GM13977 (cell line): ENCODE measurements around the gene LSAMP.
A peak's percentile ranks its signal among the peaks of the same experiment; 100 is the strongest.

ENCODE experiments used
- DNase-seq: peaks from one replicate; pipeline ENCODE4 v3.0.0; 2012; ENCODE audit warnings: low spot score
- in situ Hi-C: fragments of 300-500 bp; cut with MboI; formaldehyde crosslinking; loops from one replicate; pipeline ENCODE4 v1.12.0; 2022; ENCODE audit warnings: low sequenced_read_pairs, low pct_unique_long_range_greater_than_20kb, mixed read lengths, inconsistent platforms; ENCODE audit not compliant: unreplicated experiment
- TF ChIP-seq, protein P1 (sequence below): IDR thresholded peaks from 2 replicates; pipeline ENCODE4 v1.5.1; 2012; ENCODE audit warnings: mild to moderate bottlenecking, control low read depth; ENCODE audit not compliant: insufficient read depth; ENCODE audit errors: extremely low read depth, missing control alignments

LSAMP gene

DNA sequence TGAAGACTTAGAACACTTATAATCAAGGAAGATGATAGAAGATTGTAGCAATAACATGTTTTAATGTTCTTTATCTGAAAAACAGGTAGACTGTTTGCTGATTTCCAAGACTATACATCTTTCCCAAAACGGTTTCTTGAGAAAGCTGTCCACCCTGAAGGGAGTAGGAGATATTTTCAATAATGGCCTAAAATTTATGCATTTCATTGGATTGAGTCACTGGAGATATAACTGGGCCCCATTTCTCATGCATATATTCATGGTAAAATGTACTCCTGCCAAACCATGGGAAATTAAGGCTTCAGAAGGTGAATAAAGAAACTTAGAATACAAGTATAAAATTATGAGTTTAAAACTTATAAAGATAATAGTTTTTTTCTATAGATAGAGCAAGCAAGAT is 143.9 kb downstream of the LSAMP start:
- TF ChIP-seq, protein P1, sequence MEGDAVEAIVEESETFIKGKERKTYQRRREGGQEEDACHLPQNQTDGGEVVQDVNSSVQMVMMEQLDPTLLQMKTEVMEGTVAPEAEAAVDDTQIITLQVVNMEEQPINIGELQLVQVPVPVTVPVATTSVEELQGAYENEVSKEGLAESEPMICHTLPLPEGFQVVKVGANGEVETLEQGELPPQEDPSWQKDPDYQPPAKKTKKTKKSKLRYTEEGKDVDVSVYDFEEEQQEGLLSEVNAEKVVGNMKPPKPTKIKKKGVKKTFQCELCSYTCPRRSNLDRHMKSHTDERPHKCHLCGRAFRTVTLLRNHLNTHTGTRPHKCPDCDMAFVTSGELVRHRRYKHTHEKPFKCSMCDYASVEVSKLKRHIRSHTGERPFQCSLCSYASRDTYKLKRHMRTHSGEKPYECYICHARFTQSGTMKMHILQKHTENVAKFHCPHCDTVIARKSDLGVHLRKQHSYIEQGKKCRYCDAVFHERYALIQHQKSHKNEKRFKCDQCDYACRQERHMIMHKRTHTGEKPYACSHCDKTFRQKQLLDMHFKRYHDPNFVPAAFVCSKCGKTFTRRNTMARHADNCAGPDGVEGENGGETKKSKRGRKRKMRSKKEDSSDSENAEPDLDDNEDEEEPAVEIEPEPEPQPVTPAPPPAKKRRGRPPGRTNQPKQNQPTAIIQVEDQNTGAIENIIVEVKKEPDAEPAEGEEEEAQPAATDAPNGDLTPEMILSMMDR = no peak
- in situ Hi-C loops = no loop called here
- no peak for DNase-seq

DNA sequence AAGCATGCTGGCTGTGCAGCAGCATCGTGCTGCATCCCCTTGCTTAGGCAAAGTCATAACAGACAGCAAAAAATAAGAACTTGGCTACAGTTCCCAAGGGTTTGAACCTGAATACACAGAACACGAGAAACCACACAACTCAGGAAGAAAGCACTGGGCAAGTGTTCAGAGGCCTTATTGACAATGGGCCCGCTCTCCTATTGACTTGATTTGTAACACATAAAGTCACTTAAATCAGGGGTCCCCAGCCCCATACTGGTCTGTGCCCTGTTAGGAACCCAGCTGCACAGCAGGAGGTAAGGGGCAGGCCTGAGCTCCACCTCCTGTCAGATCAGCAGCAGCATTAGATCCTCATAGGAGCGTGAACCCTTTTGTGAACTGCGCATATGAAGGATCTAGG is 145.1 kb downstream of the LSAMP start:
- no peak for DNase-seq
- in situ Hi-C loops = no loop called here
- TF ChIP-seq, protein P1 = no peak

DNA sequence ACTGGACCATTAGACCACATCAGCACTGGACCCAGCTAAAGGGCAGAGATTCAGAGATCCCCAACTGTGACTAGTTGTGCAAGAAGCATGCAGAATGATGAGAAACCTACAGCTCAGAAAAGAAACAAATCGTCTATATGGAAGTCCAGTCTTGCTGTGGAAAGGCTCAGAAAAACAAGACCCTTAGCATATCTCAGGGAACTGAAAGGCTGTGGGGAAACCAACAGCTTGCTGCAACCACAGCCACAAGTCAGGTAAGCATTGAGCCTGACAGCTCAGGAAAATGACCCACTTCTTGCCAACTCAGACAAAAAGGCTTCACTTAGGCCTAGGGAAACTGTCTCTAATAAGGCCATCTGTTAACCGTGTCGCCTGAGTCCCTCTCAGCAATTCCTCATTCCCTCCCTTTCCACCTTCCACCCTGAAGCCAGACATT is 145.6 kb downstream of the LSAMP start:
- TF ChIP-seq, protein P1 = no peak
- in situ Hi-C loops = no loop called here
- DNase-seq = peak; percentile 35

DNA sequence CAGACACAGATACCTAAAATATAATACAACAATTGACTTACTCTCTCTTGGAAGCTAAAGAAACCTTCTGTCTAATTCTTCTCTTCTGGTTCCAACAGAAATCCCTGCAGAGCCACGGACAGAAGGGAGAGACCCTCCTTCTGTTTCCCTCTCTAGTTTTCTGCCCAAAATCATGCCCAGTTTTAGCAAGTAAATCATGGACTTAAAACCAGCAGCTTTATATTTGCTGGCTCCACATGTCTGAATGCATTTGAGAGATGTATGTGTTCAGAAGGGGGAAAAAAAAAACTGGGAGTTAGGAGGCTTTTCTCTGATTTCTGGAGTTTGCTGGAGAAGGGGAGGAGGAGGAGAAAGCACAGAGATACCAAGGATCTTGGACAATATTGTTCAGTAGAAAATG is 147.1 kb downstream of the LSAMP start:
- in situ Hi-C loops = no loop called here
- no peak for DNase-seq
- TF ChIP-seq, protein P1 = no peak

DNA sequence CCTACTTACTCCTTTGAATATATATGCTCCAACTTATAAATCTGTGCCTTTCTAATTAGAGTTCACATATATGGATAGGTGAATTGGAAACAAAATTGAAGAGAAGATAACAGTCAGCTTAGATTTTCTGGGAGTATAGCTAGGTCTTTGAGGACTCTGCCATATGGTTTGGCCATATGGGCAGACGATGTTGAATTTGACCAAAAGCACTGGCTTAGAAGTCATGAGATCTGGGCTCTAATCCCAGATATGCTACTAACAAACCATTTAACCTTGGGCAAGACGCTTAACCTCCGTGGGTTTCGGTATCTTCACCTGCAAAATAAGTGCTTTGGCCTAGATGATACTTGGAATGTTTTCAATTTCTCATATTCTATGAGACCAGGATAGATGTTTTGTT is 154.1 kb downstream of the LSAMP start:
- in situ Hi-C loops = no loop called here
- TF ChIP-seq, protein P1 = no peak
- DNase-seq = no peak

DNA sequence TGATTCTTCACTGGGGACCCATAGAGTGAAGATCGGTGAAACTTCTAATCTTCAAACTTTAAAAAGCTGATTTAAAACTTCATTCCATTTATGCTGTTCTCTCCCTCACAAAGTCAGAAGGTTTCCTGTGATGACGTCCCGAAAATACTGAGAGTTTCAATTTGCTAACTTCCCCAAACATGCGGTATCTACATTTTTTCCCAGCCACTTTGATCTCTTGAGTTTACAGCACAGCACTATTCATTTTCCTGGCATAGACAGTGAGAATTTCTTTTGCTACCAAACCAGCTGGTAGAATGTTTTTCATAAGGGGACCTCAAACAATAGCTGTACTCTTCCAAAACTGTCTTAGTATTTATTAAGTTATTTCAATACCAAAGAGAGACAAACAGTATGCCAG is 156.8 kb downstream of the LSAMP start:
- DNase-seq = no peak
- in situ Hi-C loops = no loop called here
- TF ChIP-seq, protein P1 = no peak
